HL-60 (cell line): ENCODE results near the gene ROS1.

Source experiments
- DNase-seq, 2 experiments: peaks; one replicate each; pipeline ENCODE4 v3.0.0-alpha.2; 2010 to 2020; ENCODE audit warnings: low read depth in 1 of 2, low spot score in 1 of 2
- H3K27ac ChIP-seq: fragments of 250-450 bp; sonication (Bioruptor Pico); replicated peaks from 2 replicates; pipeline ENCODE4 v1.5.1; 2020; ENCODE audit warnings: mild to moderate bottlenecking, moderate library complexity
- H3K27me3 ChIP-seq: fragments of 250-450 bp; sonication (Bioruptor Pico); 2 replicates; pipeline ENCODE4 v1.5.1; 2021; ENCODE audit warnings: mild to moderate bottlenecking, moderate library complexity; ENCODE audit not compliant: insufficient read depth, poor library complexity, severe bottlenecking
- H3K4me3 ChIP-seq: replicated peaks from 2 replicates; pipeline ENCODE4 v1.5.1; 2011; ENCODE audit warnings: mild to moderate bottlenecking, control low read depth, low read length; ENCODE audit not compliant: insufficient read depth
- CTCF ChIP-seq: IDR thresholded peaks from one replicate; pipeline ENCODE4 v1.5.1; 2011; ENCODE audit warnings: low read length, control low read depth, inconsistent platforms; ENCODE audit not compliant: insufficient read depth
- GABPA ChIP-seq: IDR thresholded peaks from 2 replicates; pipeline ENCODE4 v1.6.1; 2012; ENCODE audit warnings: low read depth
- POLR2AphosphoS5 ChIP-seq: IDR thresholded peaks from 2 replicates; pipeline ENCODE4 v1.6.1; 2012; ENCODE audit warnings: low read depth
- REST ChIP-seq: IDR thresholded peaks from 2 replicates; pipeline ENCODE4 v1.6.1; 2012; ENCODE audit warnings: low read depth; ENCODE audit not compliant: insufficient replicate concordance
- SPI1 ChIP-seq: IDR thresholded peaks from 2 replicates; pipeline ENCODE4 v1.6.1; 2012; ENCODE audit warnings: low read depth, mild to moderate bottlenecking, borderline replicate concordance

ROS1 gene

GRCh38 chr6:117311310-117311709, 114.4 kb downstream of the ROS1 start:
- Histone ChIP-seq H3K27me3 (peaks cover 5% of the 10 kb centered on the region), H3K4me3 (no peak overlapping the region), H3K27ac (no peak overlapping the region)
- DNase-seq, result no peak
- TF ChIP-seq CTCF (no peak), REST (no peak), SPI1 (no peak), GABPA (no peak), POLR2AphosphoS5 (no peak)

- TF ChIP-seq CTCF (no peak), SPI1 (no peak), REST (no peak), GABPA (no peak), POLR2AphosphoS5 (no peak)
- no peak overlapping the region for H3K4me3 ChIP-seq
- H3K27ac ChIP-seq, result no peak overlapping the region
- peaks cover 3% of the 10 kb centered on the region for H3K27me3 ChIP-seq
- no peak for DNase-seq
These were observed 116.1 kb downstream of the ROS1 start for GRCh38 chr6:117309611-117310010.

- TF ChIP-seq CTCF, result no peak
- TF ChIP-seq REST, result no peak
- no peak for TF ChIP-seq POLR2AphosphoS5
- no peak for TF ChIP-seq SPI1
- no peak for TF ChIP-seq GABPA
- DNase-seq, result no peak
- H3K27ac ChIP-seq, result no peak overlapping the region
- no peak overlapping the region for H3K4me3 ChIP-seq
- peaks cover 3% of the 10 kb centered on the region for H3K27me3 ChIP-seq
These were observed 116.7 kb downstream of the ROS1 start for GRCh38 chr6:117309069-117309468.
